NCI-H524 (cell line): Measurements from ENCODE around the gene MRPL11.
"Not testable (repeated sequence)": the region's sequence is repeated elsewhere in the genome, so short reads cannot be mapped to it uniquely, and the experiment has no call there.

ENCODE experiments used
- DNase-seq, 2 experiments: peaks; one replicate each; lab custom pipeline; 2025; lab: John Stamatoyannopoulos, UW

MRPL11 gene

GRCh38 chr11:66431287-66431686 lies 7.4 kb downstream of the MRPL11 start:
- not testable (repeated sequence) for DNase-seq

- peak; percentile 31 to 61 for DNase-seq
Measured at GRCh38 chr11:66429983-66430602, 8.6 kb downstream of the MRPL11 start.

GRCh38 chr11:66428933-66429332 lies 9.7 kb downstream of the MRPL11 start:
- no peak for DNase-seq

GRCh38 chr11:66426314-66426713 lies 12.3 kb downstream of the MRPL11 start:
- DNase-seq = no peak

GRCh38 chr11:66421492-66422205 lies 17.0 kb downstream of the MRPL11 start:
- peak; percentile 10 to 36 for DNase-seq

- DNase-seq = peak in 1 of 2 experiments; percentile 62
Measured at GRCh38 chr11:66420671-66421476, 17.8 kb downstream of the MRPL11 start, which contains the start of gene NPAS4. NPAS4 (plus strand) TSS chr11:66421035; CDS start chr11:66421180, 145 bp downstream.

GRCh38 chr11:66419825-66420224 lies 18.8 kb downstream of the MRPL11 start:
- DNase-seq = peak; percentile 9 to 47

GRCh38 chr11:66418986-66419308 lies 19.7 kb downstream of the MRPL11 start:
- no peak for DNase-seq

GRCh38 chr11:66418168-66418985 lies 20.3 kb downstream of the MRPL11 start:
- peak in 1 of 2 experiments; percentile 58 for DNase-seq

GRCh38 chr11:66417000-66417399 lies 21.6 kb downstream of the MRPL11 start:
- DNase-seq = peak in 1 of 2 experiments; percentile 27

GRCh38 chr11:66415423-66415822 lies 23.2 kb downstream of the MRPL11 start:
- DNase-seq = no peak

GRCh38 chr11:66414120-66414934 lies 24.3 kb downstream of the MRPL11 start:
- no peak for DNase-seq

- DNase-seq = no peak
Measured at GRCh38 chr11:66413167-66413566, 25.5 kb downstream of the MRPL11 start.

GRCh38 chr11:66412110-66412509 lies 26.5 kb downstream of the MRPL11 start:
- peak in 1 of 2 experiments; percentile 21 for DNase-seq

GRCh38 chr11:66411323-66411722 lies 27.3 kb downstream of the MRPL11 start:
- DNase-seq = no peak

GRCh38 chr11:66410191-66410590 lies 28.5 kb downstream of the MRPL11 start:
- DNase-seq = no peak

- DNase-seq = no peak
Measured at GRCh38 chr11:66409226-66409625, 29.4 kb downstream of the MRPL11 start.

- peak; percentile 82 to 92 for DNase-seq
Measured at GRCh38 chr11:66408488-66409214, 30.0 kb downstream of the MRPL11 start.

- DNase-seq = no peak
Measured at GRCh38 chr11:66407651-66408050, 31.0 kb downstream of the MRPL11 start.

- no peak for DNase-seq
Measured at GRCh38 chr11:66393954-66394353, 44.7 kb downstream of the MRPL11 start.
